Caco-2 (cell line): Measurements from ENCODE around the gene PATZ1. TPM values are rescaled to one million over a fixed set of nuclear protein-coding genes. Genes with fewer than 3 reads are reported as not detected.
"Not testable (repeated sequence)": the region's sequence is repeated elsewhere in the genome, so short reads cannot be mapped to it uniquely, and the experiment has no call there.

ENCODE experiments used
- BruUV-seq: library from RNA; stranded (reverse); fragments of 400-500 nt; replicated peaks from 2 replicates; lab custom pipeline; 2021; lab: Mats Ljungman, UMichigan
- CTCF ChIA-PET: fragments of 300-600 bp; sonication (Branson Sonifier 250); formaldehyde crosslinking; loops from one replicate; lab custom pipeline; 2022; ENCODE audit warnings: antibody characterized with exemption; lab: Charles Lee
- POLR2A ChIA-PET: fragments of 300-600 bp; sonication (Branson Sonifier 250); formaldehyde crosslinking; loops from one replicate; lab custom pipeline; 2022; ENCODE audit warnings: antibody characterized with exemption; lab: Charles Lee
- DNase-seq, 2 experiments: peaks; one replicate each; pipeline versions ENCODE4 v3.0.0 to v3.0.0-alpha.2; 2020 to 2022
- H3K27me3 ChIP-seq: replicated peaks from 2 replicates; pipeline ENCODE4 v1.6.0; 2011; ENCODE audit warnings: low read length; ENCODE audit not compliant: control insufficient read depth, insufficient read depth
- H3K36me3 ChIP-seq: 2 replicates; pipeline ENCODE4 v1.5.1; 2011; ENCODE audit warnings: low read length; ENCODE audit not compliant: control insufficient read depth, insufficient read depth
- H3K4me1 ChIP-seq: fragments of 250-450 bp; sonication (Bioruptor Pico); 2 replicates; pipeline ENCODE4 v1.5.1; 2020; ENCODE audit warnings: mild to moderate bottlenecking
- H3K4me3 ChIP-seq: 2 replicates; pipeline ENCODE4 v1.5.1; 2011; ENCODE audit warnings: low read depth, mild to moderate bottlenecking, control low read depth, low read length
- H3K9me3 ChIP-seq: fragments of 250-450 bp; sonication (Bioruptor Pico); 2 replicates; pipeline ENCODE4 v1.5.1; 2020; ENCODE audit warnings: mild to moderate bottlenecking, moderate library complexity
- H3K27ac Mint-ChIP-seq: one replicate; pipeline ENCODE4 v1.8.0; 2022; ENCODE audit warnings: mixed read lengths; ENCODE audit not compliant: unreplicated experiment
- H3K27me3 Mint-ChIP-seq: one replicate; pipeline ENCODE4 v1.8.0; 2022; ENCODE audit warnings: mixed read lengths; ENCODE audit not compliant: insufficient read depth, unreplicated experiment
- H3K36me3 Mint-ChIP-seq: one replicate; pipeline ENCODE4 v1.8.0; 2022; ENCODE audit warnings: mild to moderate bottlenecking, mixed read lengths; ENCODE audit not compliant: insufficient read depth, unreplicated experiment
- H3K4me1 Mint-ChIP-seq: one replicate; pipeline ENCODE4 v1.8.0; 2022; ENCODE audit warnings: low read depth, mixed read lengths; ENCODE audit not compliant: unreplicated experiment
- H3K4me3 Mint-ChIP-seq: one replicate; pipeline ENCODE4 v1.8.0; 2022; ENCODE audit warnings: mild to moderate bottlenecking, moderate library complexity, mixed read lengths; ENCODE audit not compliant: unreplicated experiment
- H3K9me3 Mint-ChIP-seq: one replicate; pipeline ENCODE4 v1.8.0; 2022; ENCODE audit warnings: mixed read lengths; ENCODE audit not compliant: unreplicated experiment
- intact Hi-C: fragments of 100-400 bp; cut with micrococcal nuclease; formaldehyde crosslinking; loops from one replicate; pipeline ENCODE4 v1.10.0; 2022; ENCODE audit not compliant: unreplicated experiment
- total RNA-seq: library from RNA; stranded (reverse); gene quantifications from 2 replicates; pipeline ENCODE4 v1.2.3, GENCODE V29; 2022
- TF ChIP-seq, protein P1 (sequence below), 2 experiments: fragments of 200-600 bp in 1 of 2; IDR thresholded peaks; 1 replicate in 1 of 2; 2 replicates in 1 of 2; pipeline versions ENCODE4 v1.5.1 to v1.8.0; 2011 to 2022; ENCODE audit warnings: antibody characterized with exemption in 1 of 2, control low read depth in 1 of 2, inconsistent platforms in 1 of 2, low read depth in 1 of 2, low read length in 1 of 2, mild to moderate bottlenecking in 1 of 2, moderate library complexity in 1 of 2; ENCODE audit not compliant: insufficient read depth in 1 of 2, severe bottlenecking in 1 of 2, unreplicated experiment in 1 of 2

PATZ1 gene
- total RNA-seq, 1 experiment from 2014 or later = 40.9 TPM

DNA sequence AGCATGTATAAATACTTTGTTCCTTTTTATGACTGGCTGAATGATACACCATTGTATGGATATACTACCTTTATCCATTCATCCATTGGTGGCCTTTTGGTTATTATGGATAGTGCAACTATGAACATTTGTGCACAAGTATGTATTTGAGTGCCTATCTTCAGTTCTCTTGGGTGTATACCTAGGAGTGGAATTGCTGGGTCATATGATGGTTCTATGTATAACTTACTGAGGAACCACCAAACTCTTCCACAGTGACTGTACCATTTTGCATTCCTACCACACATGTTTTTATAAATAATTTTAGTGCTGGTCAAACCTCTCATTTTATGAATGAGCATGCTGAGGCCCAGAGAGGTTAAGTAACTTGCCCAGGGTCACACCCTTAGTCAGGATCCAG is 3.8 kb upstream of the PATZ1 start:
- no peaks in the 10 kb centered on the region for H3K9me3 ChIP-seq
- H3K36me3 Mint-ChIP-seq = peaks cover 7% of the 10 kb centered on the region
- H3K4me1 ChIP-seq = peaks cover 7% of the 10 kb centered on the region
- no peak overlapping the region for H3K4me3 ChIP-seq
- no peaks in the 10 kb centered on the region for H3K27me3 ChIP-seq
- H3K4me3 Mint-ChIP-seq = no peak overlapping the region
- H3K27me3 Mint-ChIP-seq = no peaks in the 10 kb centered on the region
- BruUV-seq = no TSS peak
- H3K27ac Mint-ChIP-seq = no peak overlapping the region
- ChIA-PET POLR2A (no interaction called here), CTCF (interaction anchor here (0.5 kb wide), 1 partner anchor 81 kb away, joined by 4 read pairs; no protein-coding TSS in a partner anchor)
- no peaks in the 10 kb centered on the region for H3K36me3 ChIP-seq
- TF ChIP-seq, protein P1, sequence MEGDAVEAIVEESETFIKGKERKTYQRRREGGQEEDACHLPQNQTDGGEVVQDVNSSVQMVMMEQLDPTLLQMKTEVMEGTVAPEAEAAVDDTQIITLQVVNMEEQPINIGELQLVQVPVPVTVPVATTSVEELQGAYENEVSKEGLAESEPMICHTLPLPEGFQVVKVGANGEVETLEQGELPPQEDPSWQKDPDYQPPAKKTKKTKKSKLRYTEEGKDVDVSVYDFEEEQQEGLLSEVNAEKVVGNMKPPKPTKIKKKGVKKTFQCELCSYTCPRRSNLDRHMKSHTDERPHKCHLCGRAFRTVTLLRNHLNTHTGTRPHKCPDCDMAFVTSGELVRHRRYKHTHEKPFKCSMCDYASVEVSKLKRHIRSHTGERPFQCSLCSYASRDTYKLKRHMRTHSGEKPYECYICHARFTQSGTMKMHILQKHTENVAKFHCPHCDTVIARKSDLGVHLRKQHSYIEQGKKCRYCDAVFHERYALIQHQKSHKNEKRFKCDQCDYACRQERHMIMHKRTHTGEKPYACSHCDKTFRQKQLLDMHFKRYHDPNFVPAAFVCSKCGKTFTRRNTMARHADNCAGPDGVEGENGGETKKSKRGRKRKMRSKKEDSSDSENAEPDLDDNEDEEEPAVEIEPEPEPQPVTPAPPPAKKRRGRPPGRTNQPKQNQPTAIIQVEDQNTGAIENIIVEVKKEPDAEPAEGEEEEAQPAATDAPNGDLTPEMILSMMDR (IDR thresholded peaks at IDR 0.05; ENCODE audit: insufficient read depth in 1 of 2, low read depth in 1 of 2, low read length in 1 of 2, severe bottlenecking in 1 of 2, unreplicated experiment in 1 of 2) = no peak
- no peak for DNase-seq
- H3K4me1 Mint-ChIP-seq = no peaks in the 10 kb centered on the region
- H3K9me3 Mint-ChIP-seq = no peaks in the 10 kb centered on the region
- intact Hi-C loops = no loop called here

DNA sequence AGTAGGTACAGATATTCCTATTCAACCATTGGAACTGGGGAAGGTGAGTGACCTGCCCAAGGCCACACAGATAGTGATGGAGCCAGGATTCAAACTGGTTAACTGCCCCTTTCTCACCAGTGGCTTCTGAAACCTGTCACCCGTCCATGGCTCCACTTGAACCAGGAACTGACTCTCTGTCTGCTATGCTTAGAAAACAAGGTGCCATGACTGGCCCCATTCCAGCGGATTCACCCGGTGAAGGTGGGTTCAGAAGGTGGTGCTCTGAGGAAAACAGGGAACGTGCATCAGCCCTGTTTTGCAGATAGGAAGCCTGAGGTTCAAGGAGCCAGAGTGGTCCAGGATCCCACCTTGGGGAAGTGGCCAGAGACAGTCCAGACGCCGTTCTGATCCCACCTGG is 2.6 kb upstream of the PATZ1 start:
- CTCF ChIA-PET = no interaction called here

GRCh38 chr22:31348009-31348337 is 1.8 kb upstream of the PATZ1 start:
- CTCF ChIA-PET, H3K27me3 ChIP-seq, DNase-seq, H3K27me3 Mint-ChIP-seq, POLR2A ChIA-PET, H3K4me1 Mint-ChIP-seq, intact Hi-C loops, BruUV-seq, H3K36me3 ChIP-seq, H3K9me3 ChIP-seq, H3K9me3 Mint-ChIP-seq: not testable (repeated sequence)
- H3K4me1 ChIP-seq = peaks cover 26% of the 10 kb centered on the region
- Mint-ChIP-seq H3K4me3 (peak overlapping the region; percentile 87), H3K36me3 (peaks cover 17% of the 10 kb centered on the region), H3K27ac (peak overlapping the region; percentile 40)
- H3K4me3 ChIP-seq = peak overlapping the region; percentile 86

More for the DNA sequence above, 2.6 kb upstream of the PATZ1 start:
- POLR2A ChIA-PET = no interaction called here
- no peak overlapping the region for H3K27ac Mint-ChIP-seq
- BruUV-seq = no TSS peak
- Histone ChIP-seq H3K9me3 (no peaks in the 10 kb centered on the region), H3K36me3 (no peaks in the 10 kb centered on the region; the same call in 1 of the 2 replicates), H3K27me3 (no peaks in the 10 kb centered on the region), H3K4me1 (peaks cover 19% of the 10 kb centered on the region), H3K4me3 (no peak overlapping the region)
- intact Hi-C loops = no loop called here
- no peaks in the 10 kb centered on the region for H3K9me3 Mint-ChIP-seq
- no peak overlapping the region for H3K4me3 Mint-ChIP-seq
- H3K4me1 Mint-ChIP-seq = no peaks in the 10 kb centered on the region
- TF ChIP-seq, protein P1 (IDR thresholded peaks at IDR 0.05; ENCODE audit: insufficient read depth in 1 of 2, low read depth in 1 of 2, low read length in 1 of 2, severe bottlenecking in 1 of 2, unreplicated experiment in 1 of 2) = no peak
- DNase-seq = no peak
- no peaks in the 10 kb centered on the region for H3K27me3 Mint-ChIP-seq
- peaks cover 11% of the 10 kb centered on the region for H3K36me3 Mint-ChIP-seq
